H1 (cell line): ENCODE data around the gene ALG14. TPM values are rescaled to one million over a fixed set of nuclear protein-coding genes. Genes with fewer than 3 reads are reported as not detected.
A peak's percentile ranks its signal among the peaks of the same experiment; 100 is the strongest.

Experiments
- ASH2L ChIP-seq: fragments of 200-600, 300-600 bp; sonication (generic); IDR thresholded peaks from one replicate; pipeline ENCODE4 v1.7.1; 2017; ENCODE audit warnings: low read length
- ATF2 ChIP-seq: IDR thresholded peaks from 2 replicates; pipeline ENCODE4 v1.6.1; 2012; ENCODE audit warnings: low read length, inconsistent platforms
- BACH1 ChIP-seq: IDR thresholded peaks from 2 replicates; pipeline ENCODE4 v1.6.1; 2012; ENCODE audit warnings: low read length, improper control_type of control experiment
- CEBPB ChIP-seq: IDR thresholded peaks from 2 replicates; pipeline ENCODE4 v1.6.1; 2012; ENCODE audit warnings: low read depth, low read length
- EGR1 ChIP-seq: IDR thresholded peaks from 2 replicates; pipeline ENCODE4 v1.6.1; 2011; ENCODE audit warnings: low read depth, low read length, borderline replicate concordance
- HDAC2 ChIP-seq, 2 experiments: fragments of 300-600 bp in 1 of 2; sonication (generic) in 1 of 2; IDR thresholded peaks; 2 replicates each; pipeline ENCODE4 v1.6.1; 2011 to 2012; ENCODE audit warnings: low read depth in 2 of 2, low read length in 2 of 2, mild to moderate bottlenecking in 2 of 2, moderate library complexity in 2 of 2, borderline replicate concordance in 1 of 2, inconsistent platforms in 1 of 2
- KDM4A ChIP-seq: IDR thresholded peaks from one replicate; pipeline ENCODE4 v1.7.1; 2012; ENCODE audit warnings: low read depth, mild to moderate bottlenecking, moderate library complexity, low read length, inconsistent platforms; ENCODE audit not compliant: severe bottlenecking
- KDM5A ChIP-seq: fragments of 200-600 bp; IDR thresholded peaks from 2 replicates; pipeline ENCODE4 v1.7.1; 2012; ENCODE audit warnings: mild to moderate bottlenecking, low read length, inconsistent platforms, mixed read lengths
- MAFK ChIP-seq: IDR thresholded peaks from 2 replicates; pipeline ENCODE4 v1.6.1; 2012; ENCODE audit warnings: low read depth, mild to moderate bottlenecking, improper control_type of control experiment, low read length
- MAX ChIP-seq: IDR thresholded peaks from 2 replicates; pipeline ENCODE4 v1.6.1; 2012; ENCODE audit warnings: inconsistent platforms
- NANOG ChIP-seq: IDR thresholded peaks from 2 replicates; pipeline ENCODE4 v1.6.1; 2011; ENCODE audit warnings: low read length, low read depth, mild to moderate bottlenecking, inconsistent platforms; ENCODE audit not compliant: insufficient read depth, poor library complexity, severe bottlenecking
- POLR2A ChIP-seq, 2 experiments: IDR thresholded peaks; 1 replicate in 1 of 2; 2 replicates in 1 of 2; pipeline ENCODE4 v1.6.1; 2011; ENCODE audit warnings: low read depth in 2 of 2, low read length in 2 of 2, mild to moderate bottlenecking in 2 of 2; ENCODE audit errors: control extremely low read depth in 1 of 2
- RBBP5 ChIP-seq: IDR thresholded peaks from 2 replicates; pipeline ENCODE4 v1.7.1; 2012; ENCODE audit warnings: low read depth, mild to moderate bottlenecking, inconsistent platforms, low read length, moderate library complexity, borderline replicate concordance
- SAP30 ChIP-seq: fragments of 300-600 bp; sonication (generic); IDR thresholded peaks from 2 replicates; pipeline ENCODE4 v1.7.1; 2012; ENCODE audit warnings: low read length, moderate library complexity, mild to moderate bottlenecking, inconsistent platforms; ENCODE audit not compliant: insufficient read depth, insufficient replicate concordance
- SIN3A ChIP-seq, 2 experiments: IDR thresholded peaks in 1 of 2; conservative IDR thresholded peaks in 1 of 2; 2 replicates each; pipeline ENCODE4 v1.6.1; 2011 to 2012; ENCODE audit warnings: low read length in 2 of 2, improper control_type of control experiment in 1 of 2, low read depth in 1 of 2, mild to moderate bottlenecking in 1 of 2
- SRF ChIP-seq: IDR thresholded peaks from 2 replicates; pipeline ENCODE4 v1.6.1; 2011; ENCODE audit warnings: mild to moderate bottlenecking, low read depth, low read length, moderate library complexity
- TAF7 ChIP-seq: optimal IDR thresholded peaks from 2 replicates; pipeline ENCODE3; 2011; ENCODE audit warnings: low read depth, mild to moderate bottlenecking, inconsistent platforms, low read length, moderate library complexity, borderline replicate concordance
- polyA plus RNA-seq, 7 experiments: library from polyadenylated mRNA; depleted of rRNA in 3 of 7; stranded (reverse) in 5 of 7; unstranded in 2 of 7; fragments of >200 nt in 5 of 7; fragments of 200-250 nt in 2 of 7; gene quantifications; 1 replicate in 5 of 7; 2 replicates in 1 of 7; 4 replicates in 1 of 7; pipeline versions ENCODE4 v1.2.1 to v1.2.3, GENCODE V29; 2011 to 2013; ENCODE audit warnings: missing spikeins in 2 of 7, mixed read lengths in 2 of 7
- total RNA-seq: library from RNA; stranded (reverse); fragmentation: NEBNext Ultra II Directional; extraction: Animal tissue kit (Norgen Biotek cat#: 25700); gene quantifications from 2 replicates; pipeline ENCODE4 v1.2.1, GENCODE V29; 2021
- TF ChIP-seq, protein P1 (sequence below): IDR thresholded peaks from 2 replicates; pipeline ENCODE4 v1.6.1; 2011; ENCODE audit warnings: low read length, improper control_type of control experiment
- TF ChIP-seq, protein P2 (sequence below): IDR thresholded peaks from 2 replicates; pipeline ENCODE4 v1.6.1; 2012; ENCODE audit warnings: inconsistent platforms

The ALG14 gene
- total and polyA plus RNA-seq, 2 of the 8 experiments (the other 6 are each of a cell fraction or from before 2014, with no cell fraction given), result 0.95 to 1.3 TPM

- TF ChIP-seq ATF2 (peak; percentile 77; the same call in 1 of the 2 replicates), KDM5A (0 out of 2 replicates have a peak, but pooled peaks have one; percentile 40), SIN3A (conservative IDR thresholded peaks at IDR 0.05 in 1 of 2, IDR thresholded peaks at IDR 0.05 in 1 of 2; ENCODE audit: low read depth in 1 of 2, low read length in 2 of 2) (peak; percentile 95 to 99), BACH1 (no peak), NANOG (no peak), HDAC2 (IDR thresholded peaks at IDR 0.05; ENCODE audit: borderline replicate concordance in 1 of 2, low read depth in 2 of 2, low read length in 2 of 2) (peak; percentile 19 to 90; a peak in 2 of 4 replicates), KDM4A (peak; percentile 53), RBBP5 (peak; percentile 58; the same call in 1 of the 2 replicates), POLR2A (IDR thresholded peaks at IDR 0.05; ENCODE audit: control extremely low read depth in 1 of 2, low read depth in 2 of 2, low read length in 2 of 2) (no peak), ASH2L (peak; percentile 88), TAF7 (no peak), SAP30 (peak; percentile 99), MAX (peak; percentile 86), MAFK (no peak), SRF (no peak), CEBPB (no peak), EGR1 (no peak)
- TF ChIP-seq, protein P1, sequence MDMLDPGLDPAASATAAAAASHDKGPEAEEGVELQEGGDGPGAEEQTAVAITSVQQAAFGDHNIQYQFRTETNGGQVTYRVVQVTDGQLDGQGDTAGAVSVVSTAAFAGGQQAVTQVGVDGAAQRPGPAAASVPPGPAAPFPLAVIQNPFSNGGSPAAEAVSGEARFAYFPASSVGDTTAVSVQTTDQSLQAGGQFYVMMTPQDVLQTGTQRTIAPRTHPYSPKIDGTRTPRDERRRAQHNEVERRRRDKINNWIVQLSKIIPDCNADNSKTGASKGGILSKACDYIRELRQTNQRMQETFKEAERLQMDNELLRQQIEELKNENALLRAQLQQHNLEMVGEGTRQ, result no peak
- TF ChIP-seq, protein P2, sequence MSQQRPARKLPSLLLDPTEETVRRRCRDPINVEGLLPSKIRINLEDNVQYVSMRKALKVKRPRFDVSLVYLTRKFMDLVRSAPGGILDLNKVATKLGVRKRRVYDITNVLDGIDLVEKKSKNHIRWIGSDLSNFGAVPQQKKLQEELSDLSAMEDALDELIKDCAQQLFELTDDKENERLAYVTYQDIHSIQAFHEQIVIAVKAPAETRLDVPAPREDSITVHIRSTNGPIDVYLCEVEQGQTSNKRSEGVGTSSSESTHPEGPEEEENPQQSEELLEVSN, result 0 out of 2 replicates have a peak, but pooled peaks have one; percentile 2
Observed at GRCh38 chr1:95072532-95073419, at the start of gene ALG14 (continued).
